IMR-90 (cell line): Measurements from ENCODE around the gene ADM5. TPM values are rescaled to one million over a fixed set of nuclear protein-coding genes. Genes with fewer than 3 reads are reported as not detected.

ENCODE experiments used
- ATAC-seq: fragments of 200-7000 bp; cut with Tn5 transposase; 2 replicates; pipeline ENCODE4 v1.9.1; 2020; ENCODE audit warnings: low read depth, mild to moderate bottlenecking, moderate library complexity
- BruUV-seq: library from RNA; stranded (reverse); fragments of 400-500 nt; replicated peaks from 2 replicates; lab custom pipeline; 2021; lab: Mats Ljungman, UMichigan
- CTCF ChIA-PET: fragments of 300-600 bp; formaldehyde crosslinking; extraction: SDS; loops from one replicate; lab custom pipeline; 2021; ENCODE audit warnings: antibody characterized with exemption; lab: Yijun Ruan, JAX
- POLR2A ChIA-PET: fragments of 300-600 bp; sonication (Branson Sonifier 250); formaldehyde crosslinking; loops from one replicate; lab custom pipeline; 2022; ENCODE audit warnings: antibody characterized with exemption; ENCODE audit not compliant: unreplicated experiment; lab: Charles Lee
- DNase-seq: peaks from one replicate; pipeline ENCODE4 v3.0.0; 2013
- H2AFZ ChIP-seq: replicated peaks from 2 replicates; pipeline ENCODE3; 2013; ENCODE audit warnings: low read length, mild to moderate bottlenecking; ENCODE audit not compliant: poor library complexity
- H2AK5ac ChIP-seq: 2 replicates; pipeline ENCODE4 v1.6.1; 2013; ENCODE audit warnings: low read depth, low read length, inconsistent platforms
- H2AK9ac ChIP-seq: replicated peaks from 2 replicates; pipeline ENCODE3; 2013; ENCODE audit warnings: mild to moderate bottlenecking, low read depth, low read length, moderate library complexity; ENCODE audit not compliant: poor library complexity
- H2BK120ac ChIP-seq: 2 replicates; pipeline ENCODE4 v1.6.1; 2013; ENCODE audit warnings: low read depth, low read length, inconsistent platforms
- H2BK15ac ChIP-seq: 3 replicates; pipeline ENCODE4 v1.6.1; 2013; ENCODE audit warnings: low read depth, low read length, inconsistent platforms
- H2BK20ac ChIP-seq: 2 replicates; pipeline ENCODE4 v1.6.1; 2013; ENCODE audit warnings: low read depth, mild to moderate bottlenecking, inconsistent platforms, low read length, moderate library complexity
- H2BK5ac ChIP-seq: 2 replicates; pipeline ENCODE4 v1.6.1; 2013; ENCODE audit warnings: mild to moderate bottlenecking, low read depth, low read length, inconsistent platforms; ENCODE audit not compliant: poor library complexity, severe bottlenecking
- H3K14ac ChIP-seq: replicated peaks from 2 replicates; pipeline ENCODE4 v1.6.1; 2013; ENCODE audit warnings: low read depth, low read length, inconsistent platforms
- H3K18ac ChIP-seq: 2 replicates; pipeline ENCODE4 v1.6.1; 2013; ENCODE audit warnings: low read depth, low read length, control low read depth
- H3K23ac ChIP-seq: 2 replicates; pipeline ENCODE4 v1.6.1; 2013; ENCODE audit warnings: low read depth, low read length, inconsistent platforms
- H3K27ac ChIP-seq: 2 replicates; pipeline ENCODE4 v1.5.1; 2013; ENCODE audit warnings: mild to moderate bottlenecking, control low read depth, low read length; ENCODE audit not compliant: insufficient read depth
- H3K27me3 ChIP-seq: 2 replicates; pipeline ENCODE4 v1.6.1; 2013; ENCODE audit warnings: low read length; ENCODE audit not compliant: control insufficient read depth, insufficient read depth
- H3K36me3 ChIP-seq: 2 replicates; pipeline ENCODE4 v1.6.1; 2013; ENCODE audit warnings: low read length, mixed read lengths; ENCODE audit not compliant: control insufficient read depth, insufficient read depth
- H3K4ac ChIP-seq: 2 replicates; pipeline ENCODE4 v1.6.1; 2013; ENCODE audit warnings: low read depth, low read length, inconsistent platforms
- H3K4me1 ChIP-seq: 2 replicates; pipeline ENCODE4 v1.6.1; 2013; ENCODE audit warnings: low read length, mixed read lengths; ENCODE audit not compliant: control insufficient read depth, insufficient read depth
- H3K4me2 ChIP-seq: 2 replicates; pipeline ENCODE4 v1.6.1; 2013; ENCODE audit warnings: low read depth, mild to moderate bottlenecking, control low read depth, low read length, moderate library complexity
- H3K4me3 ChIP-seq: 2 replicates; pipeline ENCODE4 v1.5.1; 2013; ENCODE audit warnings: low read depth, mild to moderate bottlenecking, control low read depth, low read length, moderate library complexity; ENCODE audit not compliant: insufficient read depth
- H3K56ac ChIP-seq: 2 replicates; pipeline ENCODE4 v1.6.1; 2013; ENCODE audit warnings: low read length, inconsistent platforms; ENCODE audit not compliant: insufficient read depth; ENCODE audit errors: extremely low read depth
- H3K79me1 ChIP-seq, 2 experiments: 2 replicates each; pipeline ENCODE4 v1.6.1; 2013; ENCODE audit warnings: low read length in 2 of 2, inconsistent platforms in 1 of 2, low read depth in 1 of 2
- H3K9ac ChIP-seq: 2 replicates; pipeline ENCODE4 v1.6.1; 2013; ENCODE audit warnings: low read depth, low read length, control low read depth
- H3K9me1 ChIP-seq: 2 replicates; pipeline ENCODE4 v1.6.1; 2013; ENCODE audit warnings: low read length, inconsistent platforms; ENCODE audit not compliant: insufficient read depth
- H3K9me3 ChIP-seq: 2 replicates; pipeline ENCODE4 v1.6.1; 2013; ENCODE audit warnings: low read length; ENCODE audit not compliant: control insufficient read depth, insufficient read depth
- H4K20me1 ChIP-seq: 2 replicates; pipeline ENCODE4 v1.6.1; 2013; ENCODE audit warnings: low read length, inconsistent platforms; ENCODE audit not compliant: insufficient read depth
- H4K5ac ChIP-seq: 2 replicates; pipeline ENCODE4 v1.6.1; 2013; ENCODE audit warnings: mild to moderate bottlenecking, low read depth, low read length, control low read depth
- H4K8ac ChIP-seq, 2 experiments: 2 replicates each; pipeline ENCODE4 v1.6.1; 2013; ENCODE audit warnings: low read depth in 2 of 2, low read length in 2 of 2, control low read depth in 1 of 2, inconsistent platforms in 1 of 2
- H4K91ac ChIP-seq: 2 replicates; pipeline ENCODE4 v1.6.1; 2013; ENCODE audit warnings: low read depth, low read length, inconsistent platforms; ENCODE audit not compliant: insufficient read depth
- CEBPB ChIP-seq: IDR thresholded peaks from 2 replicates; pipeline ENCODE4 v1.6.1; 2012; ENCODE audit warnings: low read depth, low read length, improper control_type of control experiment
- MXI1 ChIP-seq: IDR thresholded peaks from 2 replicates; pipeline ENCODE4 v1.6.1; 2012; ENCODE audit warnings: low read depth, mild to moderate bottlenecking, low read length, moderate library complexity, borderline replicate concordance
- WGBS, 2 experiments: methylation state at CpG; one replicate each; pipeline versions ENCODE4 v1.1.5 to v1.1.7; 2013; ENCODE audit warnings: missing lambda C conversion rate in 2 of 2; ENCODE audit not compliant: insufficient read length in 1 of 2; ENCODE audit errors: extremely low coverage in 2 of 2; 5-methylcytosine and 5-hydroxymethylcytosine counted together
- dilution Hi-C: fragments of 300-500 bp; cut with HindIII; formaldehyde crosslinking; loops from one replicate; pipeline ENCODE4 v1.14.3; 2018; ENCODE audit warnings: low sequenced_read_pairs; ENCODE audit not compliant: unreplicated experiment
- in situ Hi-C: fragments of 300-500 bp; cut with MboI; formaldehyde crosslinking; loops from 3 replicates; pipeline ENCODE4 v1.14.3; 2019; ENCODE audit warnings: low sequenced_read_pairs, inconsistent platforms, mixed read lengths
- intact Hi-C: fragments of 100-400 bp; cut with micrococcal nuclease; formaldehyde crosslinking; loops from 2 replicates; pipeline ENCODE4 v1.10.0; 2022
- polyA plus RNA-seq, 3 experiments: library from polyadenylated mRNA; depleted of rRNA; stranded (reverse); fragments of >200 nt; gene quantifications; 2 replicates each; pipeline ENCODE4 v1.2.3, GENCODE V29; 2012; ENCODE audit warnings: low replicate concordance in 1 of 3
- total RNA-seq: library from RNA; depleted of rRNA; stranded (reverse); fragments of >200 nt; gene quantifications from 2 replicates; pipeline ENCODE4 v1.2.3, GENCODE V29; 2012
- TF ChIP-seq, protein P1 (sequence below): fragments of 150-350 bp; IDR thresholded peaks from 2 replicates; pipeline ENCODE4 v1.6.1; 2017; ENCODE audit warnings: mild to moderate bottlenecking, antibody characterized with exemption, low read length, low read depth
- TF ChIP-seq, protein P2 (sequence below): conservative IDR thresholded peaks from 2 replicates; pipeline ENCODE4 v1.5.1; 2012; ENCODE audit warnings: mild to moderate bottlenecking, low read depth, low read length, improper control_type of control experiment

Gene ADM5
- total and polyA plus RNA-seq, 2 of the 4 experiments (the other 2 are of a cell fraction) = 0.18 to 0.99 TPM

- Histone ChIP-seq H3K56ac (no peak overlapping the region), H2AK5ac (no peak overlapping the region), H3K36me3 (peaks cover 49% of the 10 kb centered on the region), H3K9me3 (no peaks in the 10 kb centered on the region), H4K20me1 (peaks cover 50% of the 10 kb centered on the region), H3K4ac (no peak overlapping the region), H3K27ac (no peak overlapping the region), H2BK15ac (no peak overlapping the region), H4K91ac (no peak overlapping the region), H3K23ac (no peak overlapping the region), H3K9me1 (peaks cover 3% of the 10 kb centered on the region; the same call in 1 of the 2 replicates), H2BK5ac (no peak overlapping the region), H2BK120ac (no peak overlapping the region), H3K4me2 (no peak overlapping the region), H3K27me3 (no peaks in the 10 kb centered on the region), H2BK20ac (no peak overlapping the region), H3K79me1 (peaks cover 19 to 59% of the 10 kb centered on the region in 2 experiments), H3K18ac (no peak overlapping the region), H3K14ac (no peak overlapping the region), H4K5ac (no peak overlapping the region), H2AK9ac (no peak overlapping the region), H2AFZ (no peak overlapping the region), H4K8ac (no peak overlapping the region), H3K4me3 (no peak overlapping the region), H3K4me1 (peaks cover 6% of the 10 kb centered on the region), H3K9ac (no peak overlapping the region)
- intact Hi-C loops (loop anchor here (5.0 kb wide), 1 partner anchor 112 kb away; no protein-coding TSS in a partner anchor), in situ Hi-C loops (loop anchor here (10.0 kb wide), 1 partner anchor 170 kb away; the partner anchor contains the start of gene PTOV1), dilution Hi-C loops (no loop called here)
- ATAC-seq = 0 out of 2 replicates have a peak, but pooled peaks have one; percentile 12
- ChIA-PET POLR2A (no interaction called here), CTCF (no interaction called here)
- TF ChIP-seq, protein P1, sequence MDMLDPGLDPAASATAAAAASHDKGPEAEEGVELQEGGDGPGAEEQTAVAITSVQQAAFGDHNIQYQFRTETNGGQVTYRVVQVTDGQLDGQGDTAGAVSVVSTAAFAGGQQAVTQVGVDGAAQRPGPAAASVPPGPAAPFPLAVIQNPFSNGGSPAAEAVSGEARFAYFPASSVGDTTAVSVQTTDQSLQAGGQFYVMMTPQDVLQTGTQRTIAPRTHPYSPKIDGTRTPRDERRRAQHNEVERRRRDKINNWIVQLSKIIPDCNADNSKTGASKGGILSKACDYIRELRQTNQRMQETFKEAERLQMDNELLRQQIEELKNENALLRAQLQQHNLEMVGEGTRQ = no peak
- TF ChIP-seq, protein P2, sequence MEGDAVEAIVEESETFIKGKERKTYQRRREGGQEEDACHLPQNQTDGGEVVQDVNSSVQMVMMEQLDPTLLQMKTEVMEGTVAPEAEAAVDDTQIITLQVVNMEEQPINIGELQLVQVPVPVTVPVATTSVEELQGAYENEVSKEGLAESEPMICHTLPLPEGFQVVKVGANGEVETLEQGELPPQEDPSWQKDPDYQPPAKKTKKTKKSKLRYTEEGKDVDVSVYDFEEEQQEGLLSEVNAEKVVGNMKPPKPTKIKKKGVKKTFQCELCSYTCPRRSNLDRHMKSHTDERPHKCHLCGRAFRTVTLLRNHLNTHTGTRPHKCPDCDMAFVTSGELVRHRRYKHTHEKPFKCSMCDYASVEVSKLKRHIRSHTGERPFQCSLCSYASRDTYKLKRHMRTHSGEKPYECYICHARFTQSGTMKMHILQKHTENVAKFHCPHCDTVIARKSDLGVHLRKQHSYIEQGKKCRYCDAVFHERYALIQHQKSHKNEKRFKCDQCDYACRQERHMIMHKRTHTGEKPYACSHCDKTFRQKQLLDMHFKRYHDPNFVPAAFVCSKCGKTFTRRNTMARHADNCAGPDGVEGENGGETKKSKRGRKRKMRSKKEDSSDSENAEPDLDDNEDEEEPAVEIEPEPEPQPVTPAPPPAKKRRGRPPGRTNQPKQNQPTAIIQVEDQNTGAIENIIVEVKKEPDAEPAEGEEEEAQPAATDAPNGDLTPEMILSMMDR = peak; percentile 28; the same call in 1 of the 2 replicates
- no peak for TF ChIP-seq CEBPB
- no peak for TF ChIP-seq MXI1
- no TSS peak for BruUV-seq
- WGBS, 2 experiments = 68% methylated on average over 10 of the region's 35 CpGs; no CpG with 5 or more reads in 1 of the 2 experiments
- DNase-seq = no peak
Measured at GRCh38 chr19:49684251-49684982, 5.0 kb upstream of the ADM5 start.
